GM21528 (cell line): ENCODE data around the gene CNGA4.
"Not testable (repeated sequence)": the region's sequence is repeated elsewhere in the genome, so short reads cannot be mapped to it uniquely, and the experiment has no call there.

ENCODE experiments used
- ATAC-seq: cut with Tn5 transposase; IDR thresholded peaks from one replicate; pipeline ENCODE4 v1.9.1; 2021; ENCODE audit warnings: mild to moderate bottlenecking, moderate library complexity; ENCODE audit not compliant: unreplicated experiment, low FRiP score

Gene CNGA4

DNA sequence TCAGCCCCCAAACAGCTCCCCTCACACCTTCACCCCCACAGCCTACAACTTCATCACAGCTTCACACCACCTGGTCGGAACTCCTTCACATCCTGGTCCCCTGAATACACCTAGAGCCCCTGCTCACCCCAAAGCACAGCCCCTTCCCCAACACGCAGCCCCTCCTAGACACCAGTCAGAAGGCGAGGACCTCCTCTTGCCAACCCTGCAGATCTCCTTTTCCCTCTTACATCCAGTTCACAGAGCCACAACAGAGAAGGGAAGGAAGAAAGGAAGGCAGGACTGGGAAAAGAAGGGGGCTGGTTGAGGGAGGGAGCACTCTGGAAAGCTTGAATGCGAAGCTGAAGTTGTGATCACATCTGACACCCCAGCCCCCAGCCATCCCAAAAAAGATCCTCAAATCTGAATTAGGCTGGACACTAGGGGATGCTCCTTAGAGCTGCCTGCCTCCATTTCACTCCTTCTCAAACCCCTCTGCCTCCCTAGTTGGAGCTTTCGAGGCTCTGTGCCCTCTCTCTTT lies 21.4 kb downstream of the CNGA4 start:
- ATAC-seq: no peak

DNA sequence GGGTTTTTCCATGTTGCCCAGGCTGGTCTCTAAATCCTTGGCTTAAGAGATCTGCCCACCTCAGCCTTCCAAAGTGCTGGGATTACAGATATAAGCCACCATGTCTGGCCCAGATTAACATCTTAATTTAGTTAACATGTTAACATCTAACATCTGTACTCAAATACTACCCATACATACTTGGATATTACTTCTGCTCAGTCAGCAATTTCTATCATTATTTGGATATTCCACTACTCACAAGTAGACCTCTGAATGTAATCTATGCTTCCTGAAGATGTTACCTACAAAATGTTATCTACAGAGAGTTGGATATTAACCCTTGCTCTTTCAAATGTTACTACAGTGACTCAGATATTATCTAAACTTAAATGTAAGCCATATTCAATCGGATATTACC lies 24.8 kb downstream of the CNGA4 start:
- ATAC-seq: no peak

DNA sequence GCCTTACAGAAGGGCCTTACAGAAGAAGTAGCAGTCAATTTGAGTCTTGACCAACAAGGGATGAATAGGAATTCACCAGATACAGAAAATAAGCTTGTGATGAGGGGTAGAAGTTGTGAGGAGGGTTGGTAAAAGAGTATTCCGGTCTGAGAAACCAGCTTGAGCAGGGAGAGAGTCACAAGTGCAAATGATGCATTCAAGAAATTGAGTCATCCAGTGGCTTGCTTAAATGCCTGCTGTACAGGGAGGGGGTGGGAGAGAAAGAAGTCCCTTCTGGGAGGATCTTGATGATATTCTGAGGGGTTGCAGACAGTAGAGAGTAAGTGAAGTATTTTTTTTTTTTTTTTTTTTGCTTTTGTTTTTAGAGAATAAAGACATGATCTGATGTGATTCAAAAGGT lies 29.9 kb downstream of the CNGA4 start:
- ATAC-seq: no peak

DNA sequence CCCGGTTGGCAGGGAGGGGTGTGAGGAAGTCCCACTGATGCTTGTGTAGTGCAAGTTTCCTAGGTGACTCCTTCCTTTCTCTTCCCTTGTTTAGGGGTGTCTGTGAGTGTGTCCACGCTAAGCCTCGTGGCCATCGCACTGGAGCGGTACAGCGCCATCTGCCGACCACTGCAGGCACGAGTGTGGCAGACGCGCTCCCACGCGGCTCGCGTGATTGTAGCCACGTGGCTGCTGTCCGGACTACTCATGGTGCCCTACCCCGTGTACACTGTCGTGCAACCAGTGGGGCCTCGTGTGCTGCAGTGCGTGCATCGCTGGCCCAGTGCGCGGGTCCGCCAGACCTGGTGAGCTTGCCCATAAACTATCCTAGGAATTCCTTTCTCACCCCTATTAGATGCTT lies 31.1 kb downstream of the CNGA4 start:
- ATAC-seq: no peak

DNA sequence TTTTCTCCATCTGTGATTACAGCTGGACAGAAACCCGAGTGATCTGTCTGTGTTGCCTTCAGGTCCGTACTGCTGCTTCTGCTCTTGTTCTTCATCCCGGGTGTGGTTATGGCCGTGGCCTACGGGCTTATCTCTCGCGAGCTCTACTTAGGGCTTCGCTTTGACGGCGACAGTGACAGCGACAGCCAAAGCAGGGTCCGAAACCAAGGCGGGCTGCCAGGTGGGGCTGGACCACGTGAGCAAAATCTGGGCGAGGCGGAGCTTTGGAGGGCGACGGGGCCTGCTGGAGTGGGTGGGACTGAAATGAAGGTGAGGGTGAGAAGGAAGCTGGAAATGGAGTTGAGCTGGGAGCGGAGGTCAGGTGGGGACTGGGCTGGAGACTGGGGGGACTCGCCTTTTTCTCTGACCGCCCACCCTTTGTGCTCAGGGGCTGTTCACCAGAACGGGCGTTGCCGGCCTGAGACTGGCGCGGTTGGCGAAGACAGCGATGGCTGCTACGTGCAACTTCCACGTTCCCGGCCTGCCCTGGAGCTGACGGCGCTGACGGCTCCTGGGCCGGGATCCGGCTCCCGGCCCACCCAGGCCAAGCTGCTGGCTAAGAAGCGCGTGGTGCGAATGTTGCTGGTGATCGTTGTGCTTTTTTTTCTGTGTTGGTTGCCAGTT lies 31.8 kb downstream of the CNGA4 start:
- no peak for ATAC-seq

DNA sequence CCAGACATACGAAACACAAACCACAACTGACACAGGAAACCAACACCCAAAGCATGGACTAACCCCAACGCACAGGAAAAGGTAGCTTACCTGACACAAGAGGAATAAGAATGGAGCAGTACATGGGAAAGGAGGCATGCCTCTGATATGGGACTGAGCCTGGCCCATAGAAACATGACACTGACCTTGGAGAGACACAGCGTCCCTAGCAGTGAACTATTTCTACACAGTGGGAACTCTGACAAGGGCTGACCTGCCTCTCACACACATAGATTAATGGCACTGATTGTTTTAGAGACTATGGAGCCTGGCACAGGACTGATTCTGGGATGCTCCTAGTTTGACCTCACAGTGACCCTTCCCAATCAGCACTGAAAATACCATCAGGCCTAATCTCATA lies 32.7 kb downstream of the CNGA4 start:
- no peak for ATAC-seq

DNA sequence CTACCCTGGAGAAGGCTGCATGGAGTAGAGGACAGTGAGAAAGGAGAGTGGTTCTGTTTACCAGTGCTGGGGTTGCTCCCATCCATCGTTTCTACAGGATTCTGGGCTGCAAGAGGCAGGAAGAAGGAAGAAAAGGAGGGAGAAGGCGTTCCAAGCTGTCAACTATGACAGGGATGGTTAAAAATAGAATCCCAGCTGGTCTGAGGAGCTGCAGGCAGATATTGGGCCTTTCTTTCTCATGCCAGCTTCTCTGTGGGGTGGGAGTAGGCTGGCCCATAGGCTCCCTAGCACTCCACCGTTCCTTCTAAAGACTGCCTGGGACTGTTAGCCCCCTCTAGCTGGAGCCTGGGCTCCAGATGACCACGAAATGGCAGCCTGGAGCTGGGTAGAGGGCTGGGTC lies 34.3 kb downstream of the CNGA4 start:
- no peak for ATAC-seq

DNA sequence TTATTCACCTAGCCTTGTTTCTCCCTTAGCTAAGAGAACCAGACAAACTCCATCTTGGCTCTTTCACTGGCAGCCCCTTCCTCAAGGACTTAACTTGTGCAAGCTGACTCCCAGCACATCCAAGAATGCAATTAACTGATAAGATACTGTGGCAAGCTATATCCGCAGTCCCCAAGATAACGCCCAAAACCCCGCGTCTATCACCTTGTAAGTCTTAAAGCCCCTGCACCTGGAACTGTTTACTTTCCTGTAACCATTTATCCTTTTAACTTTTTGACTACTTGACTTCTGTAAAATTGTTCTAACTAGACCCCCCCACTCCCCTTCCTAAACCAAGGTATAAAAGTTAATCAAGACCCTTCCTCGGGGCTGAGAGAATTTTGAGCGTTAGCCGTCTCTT lies 41.9 kb downstream of the CNGA4 start:
- not testable (repeated sequence) for ATAC-seq

DNA sequence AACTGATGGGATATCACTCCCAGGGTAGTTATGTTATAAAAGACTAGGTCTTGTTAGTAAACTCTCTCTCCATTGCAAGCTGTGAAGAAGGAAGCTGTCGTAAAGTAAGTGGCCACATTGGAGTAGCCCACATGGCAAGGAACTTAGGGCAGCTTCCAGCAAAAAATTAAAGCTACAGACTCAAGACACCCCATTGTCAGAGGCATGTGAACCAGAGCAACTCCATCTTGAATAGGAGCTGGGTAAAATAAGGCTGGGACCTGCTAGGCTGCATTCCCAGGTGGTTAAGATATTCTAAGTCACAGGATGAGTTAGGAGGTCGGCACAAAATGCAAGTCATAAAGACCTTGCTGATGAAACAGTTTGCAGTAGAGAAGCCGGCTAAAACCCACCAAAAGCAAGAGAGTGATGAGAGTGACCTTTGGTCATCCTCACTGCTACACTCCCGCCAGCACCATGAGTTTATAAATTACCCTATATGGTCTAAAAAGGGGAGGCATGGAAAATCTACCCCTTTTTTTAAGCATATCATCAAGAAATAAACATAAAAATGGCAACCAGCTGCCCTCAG lies 44.6 kb downstream of the CNGA4 start:
- no peak for ATAC-seq

DNA sequence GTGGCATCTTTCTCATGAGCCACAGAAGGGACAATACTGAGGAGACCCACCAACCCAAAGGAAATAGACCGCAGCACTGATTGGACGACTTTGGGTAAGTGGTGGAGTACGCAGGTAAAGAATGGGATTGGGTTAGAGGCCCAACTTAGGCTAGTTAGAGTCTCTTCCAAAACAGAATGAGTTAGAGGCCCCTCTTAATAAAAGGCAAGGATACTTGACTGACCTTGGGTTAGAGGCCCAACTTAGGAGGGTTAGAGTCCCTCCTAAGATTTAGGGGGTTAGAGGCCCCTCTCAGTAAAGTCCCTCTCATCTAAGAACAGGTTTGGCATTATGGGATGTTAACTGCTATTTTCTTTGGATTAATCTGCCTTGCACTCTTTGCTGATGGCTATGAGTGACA lies 45.4 kb downstream of the CNGA4 start:
- ATAC-seq: no peak

DNA sequence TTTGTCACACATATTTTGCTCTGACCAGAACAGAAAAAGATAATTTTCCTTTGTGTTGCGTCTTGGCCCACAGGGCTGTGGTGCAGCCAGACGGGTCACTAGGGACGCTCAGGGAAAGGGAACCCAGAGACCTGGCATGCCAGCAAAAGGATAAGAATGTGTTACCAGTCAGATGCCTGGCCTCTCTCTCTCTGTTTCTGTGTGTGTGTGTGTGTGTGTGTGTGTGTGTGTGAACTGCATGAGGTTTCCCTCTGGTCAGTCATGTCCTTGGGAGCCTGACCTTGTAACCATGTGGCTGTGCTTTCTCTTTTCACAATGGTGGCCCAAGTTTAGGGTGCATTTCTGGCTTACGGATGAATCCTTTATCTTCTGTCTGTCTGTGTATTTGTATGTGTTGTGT lies 46.1 kb downstream of the CNGA4 start:
- ATAC-seq: no peak
